Panc1 (cell line): ENCODE measurements around the gene PLA2G5.

Experiments used
- CTCF ChIP-seq: fragments of 450-650 bp; IDR thresholded peaks from 2 replicates; pipeline ENCODE4 v1.5.1; 2017; ENCODE audit warnings: mild to moderate bottlenecking
- POLR2AphosphoS5 ChIP-seq: IDR thresholded peaks from 2 replicates; pipeline ENCODE4 v1.6.1; 2012; ENCODE audit warnings: mild to moderate bottlenecking, low read depth, low read length, moderate library complexity
- REST ChIP-seq, 2 experiments: IDR thresholded peaks; 2 replicates each; pipeline ENCODE4 v1.6.1; 2011 to 2012; ENCODE audit warnings: low read depth in 2 of 2, control low read depth in 1 of 2, low read length in 1 of 2, mild to moderate bottlenecking in 1 of 2, moderate library complexity in 1 of 2; ENCODE audit not compliant: insufficient read depth in 1 of 2
- SIN3A ChIP-seq: IDR thresholded peaks from 2 replicates; pipeline ENCODE4 v1.6.1; 2012; ENCODE audit warnings: low read depth, mild to moderate bottlenecking, low read length, moderate library complexity, borderline replicate concordance; ENCODE audit not compliant: insufficient read depth
- TCF7L2 ChIP-seq: IDR thresholded peaks from 2 replicates; pipeline ENCODE4 v1.6.1; 2011; ENCODE audit warnings: mild to moderate bottlenecking, low read depth, low read length, inconsistent platforms

GRCh38 chr1:20110679-20111078 is 40.7 kb downstream of the PLA2G5 start:
- TF ChIP-seq CTCF = no peak
- TF ChIP-seq POLR2AphosphoS5 = no peak
- no peak for TF ChIP-seq SIN3A
- no peak for TF ChIP-seq TCF7L2
- no peak for TF ChIP-seq REST (IDR thresholded peaks at IDR 0.05; ENCODE audit: insufficient read depth in 1 of 2, low read depth in 2 of 2, low read length in 1 of 2)
